Left ventricle myocardium inferior (tissue), 1 donor: ENCODE measurements around the gene PLCB1. TPM values are rescaled to one million over a fixed set of nuclear protein-coding genes. Genes with fewer than 3 reads are reported as not detected.

Source experiments
- DNase-seq: peaks from one replicate; pipeline ENCODE4 v3.0.0-alpha.2; 2020
- H3K27ac ChIP-seq: fragments of 200-600 bp; replicated peaks from 2 replicates; pipeline ENCODE4 v1.8.0; 2021
- H3K27me3 ChIP-seq: fragments of 200-600 bp; 2 replicates; pipeline ENCODE4 v1.8.0; 2021; ENCODE audit warnings: low read depth
- H3K36me3 ChIP-seq: fragments of 200-600 bp; 2 replicates; pipeline ENCODE4 v1.8.0; 2021
- H3K4me1 ChIP-seq: fragments of 200-600 bp; 2 replicates; pipeline ENCODE4 v1.8.0; 2021
- H3K4me3 ChIP-seq: fragments of 200-600 bp; 2 replicates; pipeline ENCODE4 v1.8.0; 2021; ENCODE audit warnings: mild to moderate bottlenecking, moderate library complexity
- H3K9me3 ChIP-seq: fragments of 200-600 bp; replicated peaks from 2 replicates; pipeline ENCODE4 v1.8.0; 2021
- intact Hi-C: fragments of 100-400 bp; cut with micrococcal nuclease; formaldehyde crosslinking; loops from one replicate; pipeline ENCODE4 v1.11.0; 2022
- total RNA-seq: library from RNA; stranded (reverse); fragmentation: NEBNext Ultra II Directional; extraction: Animal tissue kit (Norgen Biotek cat#: 25700); gene quantifications from one replicate; pipeline ENCODE4 v1.2.1, GENCODE V29; 2021
- TF ChIP-seq, protein P1 (sequence below): fragments of 200-600 bp; IDR thresholded peaks from 2 replicates; pipeline ENCODE4 v1.8.0; 2021; ENCODE audit warnings: antibody characterized with exemption, mild to moderate bottlenecking, borderline replicate concordance
- donor health status: DM: no; HTN: yes; CAD: no; lungs with severe emphysema.

Gene PLCB1
- total RNA-seq, 1 donor from 2014 or later: 6.0 TPM

DNA sequence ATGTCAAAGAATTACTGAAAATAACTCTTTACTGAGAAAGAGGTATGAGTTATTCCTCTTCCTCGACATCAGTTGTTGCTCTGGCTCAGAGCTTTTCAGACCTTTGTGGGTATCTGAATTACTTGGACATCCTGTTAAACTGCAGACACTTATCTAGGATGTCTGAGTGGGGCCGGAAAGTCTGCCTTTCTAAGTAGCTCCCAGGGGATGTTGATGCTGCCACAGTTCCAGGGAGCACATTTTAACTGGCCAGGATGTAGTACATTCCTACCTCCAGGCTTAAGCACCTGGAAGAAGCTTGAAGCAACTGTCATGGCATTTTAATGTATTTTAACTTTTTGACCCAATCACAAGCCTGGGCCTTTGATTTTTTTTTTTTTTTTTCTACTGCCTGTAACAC, 671.0 kb downstream of the PLCB1 start:
- no peak overlapping the region for H3K4me3 ChIP-seq
- H3K4me1 ChIP-seq: peaks cover 12% of the 10 kb centered on the region
- H3K9me3 ChIP-seq: no peaks in the 10 kb centered on the region
- no peaks in the 10 kb centered on the region for H3K36me3 ChIP-seq
- intact Hi-C loops: no loop called here
- H3K27me3 ChIP-seq: no peaks in the 10 kb centered on the region
- no peak overlapping the region for H3K27ac ChIP-seq
- TF ChIP-seq, protein P1, sequence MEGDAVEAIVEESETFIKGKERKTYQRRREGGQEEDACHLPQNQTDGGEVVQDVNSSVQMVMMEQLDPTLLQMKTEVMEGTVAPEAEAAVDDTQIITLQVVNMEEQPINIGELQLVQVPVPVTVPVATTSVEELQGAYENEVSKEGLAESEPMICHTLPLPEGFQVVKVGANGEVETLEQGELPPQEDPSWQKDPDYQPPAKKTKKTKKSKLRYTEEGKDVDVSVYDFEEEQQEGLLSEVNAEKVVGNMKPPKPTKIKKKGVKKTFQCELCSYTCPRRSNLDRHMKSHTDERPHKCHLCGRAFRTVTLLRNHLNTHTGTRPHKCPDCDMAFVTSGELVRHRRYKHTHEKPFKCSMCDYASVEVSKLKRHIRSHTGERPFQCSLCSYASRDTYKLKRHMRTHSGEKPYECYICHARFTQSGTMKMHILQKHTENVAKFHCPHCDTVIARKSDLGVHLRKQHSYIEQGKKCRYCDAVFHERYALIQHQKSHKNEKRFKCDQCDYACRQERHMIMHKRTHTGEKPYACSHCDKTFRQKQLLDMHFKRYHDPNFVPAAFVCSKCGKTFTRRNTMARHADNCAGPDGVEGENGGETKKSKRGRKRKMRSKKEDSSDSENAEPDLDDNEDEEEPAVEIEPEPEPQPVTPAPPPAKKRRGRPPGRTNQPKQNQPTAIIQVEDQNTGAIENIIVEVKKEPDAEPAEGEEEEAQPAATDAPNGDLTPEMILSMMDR: no peak
- no peak for DNase-seq

DNA sequence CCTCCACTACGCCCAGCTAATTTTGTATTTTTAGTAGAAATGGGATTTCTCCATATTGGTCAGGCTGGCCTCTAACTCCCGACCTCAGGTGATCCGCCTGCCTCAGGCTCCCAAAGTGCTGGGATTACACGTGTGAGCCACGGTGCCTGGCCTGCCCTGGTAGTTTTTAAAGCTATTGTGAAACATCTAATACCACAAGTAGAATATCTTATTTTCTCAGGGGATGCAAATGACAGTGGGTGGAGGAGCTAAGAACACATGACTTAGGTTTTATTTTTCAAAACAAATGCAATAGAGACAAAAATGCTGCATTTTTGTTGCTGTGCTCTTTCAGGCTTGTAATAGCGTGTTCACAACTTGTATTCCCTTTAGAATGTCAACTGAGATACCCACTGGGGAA, 671.9 kb downstream of the PLCB1 start:
- Histone ChIP-seq H3K9me3 (no peaks in the 10 kb centered on the region), H3K4me3 (no peak overlapping the region), H3K4me1 (peaks cover 16% of the 10 kb centered on the region), H3K36me3 (no peaks in the 10 kb centered on the region), H3K27me3 (no peaks in the 10 kb centered on the region), H3K27ac (no peak overlapping the region)
- no peak for DNase-seq
- TF ChIP-seq, protein P1: no peak
- intact Hi-C loops: no loop called here

DNA sequence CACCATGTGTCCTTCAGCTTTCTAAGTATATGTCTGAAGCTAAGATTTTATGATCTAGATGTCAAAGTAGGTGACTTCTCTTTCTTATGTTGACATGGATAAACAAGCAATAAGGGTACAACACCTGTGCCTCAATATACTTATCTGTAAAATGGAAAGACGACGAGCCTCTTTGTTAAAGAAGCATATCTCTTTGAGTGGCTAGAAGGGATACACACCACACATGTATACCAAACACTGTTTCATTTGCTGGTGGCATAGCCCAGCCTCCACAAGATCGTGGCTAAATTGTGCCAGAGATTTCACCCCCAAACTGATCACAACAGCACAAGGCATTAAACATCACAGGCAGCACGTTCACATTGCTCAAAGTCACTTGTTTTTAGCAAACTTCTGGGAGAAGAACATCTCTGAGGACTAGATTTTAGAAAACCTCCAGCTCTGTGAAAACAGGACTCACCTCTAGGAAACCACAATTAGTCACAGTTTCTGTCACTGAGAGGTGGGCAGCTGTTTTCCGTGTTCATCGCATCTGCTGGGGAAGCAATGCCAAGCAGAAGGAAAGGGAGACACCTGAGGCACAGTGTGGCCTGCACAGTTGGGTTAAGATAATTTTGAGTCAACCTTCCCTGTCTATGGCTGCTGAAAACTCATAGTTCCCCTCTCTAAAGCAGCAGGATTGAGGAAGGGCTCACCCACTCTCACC, 673.8 kb downstream of the PLCB1 start:
- Histone ChIP-seq H3K9me3 (no peaks in the 10 kb centered on the region), H3K4me3 (no peak overlapping the region), H3K36me3 (no peaks in the 10 kb centered on the region), H3K4me1 (peaks cover 16% of the 10 kb centered on the region), H3K27me3 (no peaks in the 10 kb centered on the region), H3K27ac (no peak overlapping the region)
- TF ChIP-seq, protein P1: no peak
- DNase-seq: no peak
- intact Hi-C loops: no loop called here

DNA sequence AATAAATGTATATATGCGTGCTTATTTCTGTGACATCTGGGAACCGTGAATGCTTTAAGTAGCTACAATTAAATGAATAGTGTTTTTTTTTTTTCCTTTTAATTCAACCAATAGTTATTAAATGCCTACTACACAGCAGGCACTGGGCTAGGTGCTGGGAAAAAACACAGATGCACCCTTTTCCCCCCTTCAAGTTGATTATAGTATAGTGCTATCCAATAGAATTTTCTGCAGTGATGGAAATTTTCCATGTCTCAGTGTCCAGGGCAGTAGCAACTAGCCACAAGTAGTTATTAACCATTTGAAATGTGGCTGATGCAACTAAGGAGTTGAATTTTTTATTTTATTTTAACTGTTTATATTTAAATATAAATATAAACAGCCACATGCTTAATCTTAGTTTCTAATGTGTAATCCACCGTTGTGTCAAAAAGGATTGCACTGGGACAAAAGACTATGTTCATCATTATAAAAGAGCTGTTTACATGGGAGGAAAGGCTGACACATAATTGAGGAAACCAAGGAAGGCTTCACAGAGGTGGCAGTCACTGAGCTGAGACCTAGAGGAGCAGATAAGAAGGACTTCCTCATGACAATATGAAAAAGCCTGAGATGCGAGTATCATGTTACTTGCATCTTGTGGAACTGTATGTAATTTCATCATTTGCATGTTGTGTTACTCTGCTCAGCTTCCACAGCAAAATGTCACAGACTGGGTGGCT, 675.6 kb downstream of the PLCB1 start:
- Histone ChIP-seq H3K9me3 (no peaks in the 10 kb centered on the region), H3K27me3 (no peaks in the 10 kb centered on the region), H3K4me3 (no peak overlapping the region), H3K36me3 (no peaks in the 10 kb centered on the region), H3K4me1 (peaks cover 13% of the 10 kb centered on the region), H3K27ac (no peak overlapping the region)
- TF ChIP-seq, protein P1: no peak
- DNase-seq: no peak
- intact Hi-C loops: no loop called here

DNA sequence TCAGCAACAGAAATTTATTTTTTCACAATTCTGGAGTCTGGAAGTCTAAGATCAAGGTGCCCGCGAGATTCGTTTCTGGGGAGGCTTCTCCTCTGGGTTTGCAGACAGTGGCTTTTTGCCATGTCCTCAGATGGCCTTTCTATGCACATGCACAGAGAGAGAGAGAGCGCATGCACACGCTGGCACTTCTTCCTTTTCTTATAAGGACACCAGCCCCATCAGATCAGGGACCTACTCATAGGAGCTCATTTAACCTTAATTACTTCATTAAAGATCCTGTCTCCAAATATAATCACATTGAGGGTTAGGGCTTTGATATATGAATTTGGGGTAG, 676.1 kb downstream of the PLCB1 start:
- TF ChIP-seq, protein P1: no peak
- no peaks in the 10 kb centered on the region for H3K9me3 ChIP-seq
- DNase-seq: no peak
- no peak overlapping the region for H3K4me3 ChIP-seq
- no peak overlapping the region for H3K27ac ChIP-seq
- intact Hi-C loops: no loop called here
- no peaks in the 10 kb centered on the region for H3K27me3 ChIP-seq
- peaks cover 9% of the 10 kb centered on the region for H3K4me1 ChIP-seq
- H3K36me3 ChIP-seq: no peaks in the 10 kb centered on the region
